ENCODE data around the gene ADH4. TPM values are rescaled to one million over a fixed set of nuclear protein-coding genes. Genes with fewer than 3 reads are reported as not detected.
"Not testable (repeated sequence)": the region's sequence is repeated elsewhere in the genome, so short reads cannot be mapped to it uniquely, and the experiment has no call there.

The ADH4 gene
- not detected in 2 replicates for total RNA-seq

DNA sequence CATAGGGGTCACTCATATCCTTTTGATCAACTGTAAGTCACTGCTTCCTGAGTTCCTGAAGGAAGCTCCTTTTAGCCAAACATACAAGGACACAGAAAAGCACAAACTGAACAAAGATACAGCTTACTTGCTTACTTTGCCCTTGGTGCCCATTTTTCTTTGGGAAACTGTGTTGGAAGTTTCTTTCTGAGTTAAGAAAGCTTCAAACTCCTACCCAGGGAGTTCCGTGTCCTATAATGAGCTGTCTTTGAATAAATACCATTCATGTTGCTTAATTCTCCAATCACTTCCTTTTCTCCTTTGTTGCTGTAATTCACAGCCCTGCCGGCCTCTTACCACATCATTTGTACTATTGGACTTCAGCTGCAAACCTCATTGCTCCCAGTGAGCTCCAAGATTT, at the start of gene ADH4:
TSS of gene ADH4 (minus strand) at position 228 of the 400 bp plus-strand sequence. CDS start at position 153, 75 bp downstream.
- no peak for DNase-seq (ENCODE audit: low read depth)
- no peak within 1 kb of the TSS for H3K4me3 ChIP-seq (ENCODE audit: low read depth, low read length)
- TF ChIP-seq, protein P1, sequence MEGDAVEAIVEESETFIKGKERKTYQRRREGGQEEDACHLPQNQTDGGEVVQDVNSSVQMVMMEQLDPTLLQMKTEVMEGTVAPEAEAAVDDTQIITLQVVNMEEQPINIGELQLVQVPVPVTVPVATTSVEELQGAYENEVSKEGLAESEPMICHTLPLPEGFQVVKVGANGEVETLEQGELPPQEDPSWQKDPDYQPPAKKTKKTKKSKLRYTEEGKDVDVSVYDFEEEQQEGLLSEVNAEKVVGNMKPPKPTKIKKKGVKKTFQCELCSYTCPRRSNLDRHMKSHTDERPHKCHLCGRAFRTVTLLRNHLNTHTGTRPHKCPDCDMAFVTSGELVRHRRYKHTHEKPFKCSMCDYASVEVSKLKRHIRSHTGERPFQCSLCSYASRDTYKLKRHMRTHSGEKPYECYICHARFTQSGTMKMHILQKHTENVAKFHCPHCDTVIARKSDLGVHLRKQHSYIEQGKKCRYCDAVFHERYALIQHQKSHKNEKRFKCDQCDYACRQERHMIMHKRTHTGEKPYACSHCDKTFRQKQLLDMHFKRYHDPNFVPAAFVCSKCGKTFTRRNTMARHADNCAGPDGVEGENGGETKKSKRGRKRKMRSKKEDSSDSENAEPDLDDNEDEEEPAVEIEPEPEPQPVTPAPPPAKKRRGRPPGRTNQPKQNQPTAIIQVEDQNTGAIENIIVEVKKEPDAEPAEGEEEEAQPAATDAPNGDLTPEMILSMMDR (conservative IDR thresholded peaks at IDR 0.05; ENCODE audit: low read depth, low read length) = no peak

DNA sequence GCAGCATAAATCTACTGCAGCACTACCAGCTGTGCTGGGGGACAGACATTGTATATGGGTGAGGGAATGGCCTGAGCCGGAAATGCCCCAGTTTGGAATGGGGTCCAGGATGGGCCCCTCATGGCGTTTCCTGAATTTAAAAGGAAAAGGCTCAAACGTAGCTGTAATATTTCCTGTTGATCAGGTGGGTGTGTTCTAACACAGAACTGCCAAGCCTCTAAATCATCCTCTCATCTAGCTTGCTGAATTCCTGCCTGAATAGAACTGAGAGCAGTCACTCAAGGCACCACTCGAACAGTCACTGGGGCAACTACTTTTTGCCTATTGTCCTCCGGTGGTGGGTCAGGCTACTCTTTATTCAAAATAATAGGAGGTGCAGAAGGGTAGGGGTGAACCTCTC, 46.2 kb upstream of the ADH4 start:
- DNase-seq (ENCODE audit: low read depth) = no peak
- TF ChIP-seq, protein P1 (conservative IDR thresholded peaks at IDR 0.05; ENCODE audit: low read depth, low read length) = no peak
- no peak overlapping the region for H3K4me3 ChIP-seq (ENCODE audit: low read depth, low read length)

DNA sequence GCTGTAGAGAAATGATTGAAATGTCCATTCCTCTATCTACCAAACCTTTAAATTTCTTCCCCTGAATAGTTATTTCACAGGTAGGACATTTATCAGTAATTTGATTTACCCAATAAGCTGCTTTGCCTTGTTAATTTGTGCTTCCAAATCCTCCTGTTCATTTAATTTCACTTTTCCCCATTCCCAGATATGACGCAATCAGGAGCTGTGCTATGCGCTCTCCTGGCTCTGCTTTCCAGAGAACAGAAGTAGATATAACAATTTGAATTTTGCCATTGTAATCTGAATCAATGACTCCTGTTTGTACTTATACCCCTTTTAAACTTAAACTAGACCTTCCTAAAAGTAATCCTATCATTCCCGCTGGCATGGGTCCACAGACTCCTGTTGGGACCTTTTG, 45.8 kb upstream of the ADH4 start:
- not testable (repeated sequence) for H3K4me3 ChIP-seq (ENCODE audit: low read depth, low read length); DNase-seq (ENCODE audit: low read depth)

DNA sequence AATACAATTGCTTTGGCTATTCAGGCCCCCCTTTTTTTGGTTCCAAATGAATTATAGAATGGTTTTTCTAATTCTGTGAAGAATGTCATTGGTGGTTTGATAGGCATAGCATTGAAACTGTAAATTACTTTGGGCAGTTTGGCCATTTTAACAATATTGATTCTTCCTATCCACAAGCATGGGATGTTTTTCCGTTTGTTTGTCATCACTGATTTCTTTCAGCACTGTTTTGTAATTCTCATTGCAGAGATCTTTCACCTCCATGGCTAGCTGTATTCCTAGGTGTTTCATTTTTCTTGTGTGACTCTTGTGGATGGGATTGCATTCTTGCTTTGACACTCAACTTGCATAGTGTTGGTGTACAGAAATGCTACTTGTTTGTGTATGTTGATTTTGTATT, 41.9 kb upstream of the ADH4 start:
- DNase-seq (ENCODE audit: low read depth) = no peak
- TF ChIP-seq, protein P1 (conservative IDR thresholded peaks at IDR 0.05; ENCODE audit: low read depth, low read length) = no peak
- H3K4me3 ChIP-seq (ENCODE audit: low read depth, low read length) = no peak overlapping the region

DNA sequence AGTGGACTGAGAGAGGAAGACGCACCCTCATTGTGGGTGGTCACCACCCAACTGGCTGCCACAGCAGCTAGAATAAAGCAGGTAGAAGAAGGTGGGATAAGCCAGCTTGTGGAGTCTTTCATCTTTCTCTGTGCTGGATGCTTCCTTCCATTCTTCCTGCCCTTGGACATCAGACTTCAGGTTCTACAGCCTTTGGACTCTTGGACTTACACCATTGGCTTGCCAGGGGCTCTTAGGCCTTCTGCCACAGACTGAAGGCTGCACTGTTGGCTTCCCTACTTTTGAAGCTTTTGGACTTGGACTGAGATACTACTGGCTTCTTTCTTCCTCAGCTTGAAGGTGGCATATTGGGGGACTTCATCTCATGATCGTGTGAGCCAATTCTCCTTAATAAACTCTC, 41.5 kb upstream of the ADH4 start:
- TF ChIP-seq, protein P1 (conservative IDR thresholded peaks at IDR 0.05; ENCODE audit: low read depth, low read length) = no peak
- no peak for DNase-seq (ENCODE audit: low read depth)
- no peak overlapping the region for H3K4me3 ChIP-seq (ENCODE audit: low read depth, low read length)

DNA sequence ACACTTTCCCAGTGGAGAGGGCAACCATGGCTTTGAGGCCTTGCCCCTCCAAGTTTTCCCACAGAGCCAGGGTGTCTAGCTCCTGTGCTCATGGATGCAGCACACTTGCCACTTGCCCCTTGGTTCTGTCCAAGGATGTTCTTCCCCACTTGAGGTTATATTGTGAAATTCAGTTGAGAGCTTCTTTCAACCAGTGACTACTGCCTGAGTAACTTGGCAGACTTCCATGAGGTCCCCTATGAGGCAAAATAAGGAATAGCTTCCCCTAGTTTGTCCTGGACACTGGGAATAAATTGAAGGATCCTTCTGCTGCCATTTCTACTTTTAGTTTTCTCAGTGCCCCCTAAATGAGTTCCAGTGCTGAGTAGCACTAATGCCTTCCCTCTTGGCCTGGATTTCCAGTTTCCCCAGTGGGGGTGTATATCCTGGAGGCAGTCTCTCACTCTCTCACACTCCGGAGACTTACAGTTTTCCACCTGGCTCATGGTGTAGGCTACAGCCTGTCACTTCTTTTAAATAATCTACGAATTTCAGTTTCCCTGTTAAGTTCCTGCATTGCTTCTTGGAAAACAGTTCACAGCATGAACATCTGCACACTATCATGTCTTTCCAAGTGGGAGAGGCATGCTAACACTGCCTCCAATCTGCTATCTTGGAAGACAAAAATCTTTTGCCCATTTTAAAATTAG, 36.4 kb upstream of the ADH4 start:
- DNase-seq (ENCODE audit: low read depth) = peak; percentile 50
- TF ChIP-seq, protein P1 (conservative IDR thresholded peaks at IDR 0.05; ENCODE audit: low read depth, low read length) = no peak
- no peak overlapping the region for H3K4me3 ChIP-seq (ENCODE audit: low read depth, low read length)

DNA sequence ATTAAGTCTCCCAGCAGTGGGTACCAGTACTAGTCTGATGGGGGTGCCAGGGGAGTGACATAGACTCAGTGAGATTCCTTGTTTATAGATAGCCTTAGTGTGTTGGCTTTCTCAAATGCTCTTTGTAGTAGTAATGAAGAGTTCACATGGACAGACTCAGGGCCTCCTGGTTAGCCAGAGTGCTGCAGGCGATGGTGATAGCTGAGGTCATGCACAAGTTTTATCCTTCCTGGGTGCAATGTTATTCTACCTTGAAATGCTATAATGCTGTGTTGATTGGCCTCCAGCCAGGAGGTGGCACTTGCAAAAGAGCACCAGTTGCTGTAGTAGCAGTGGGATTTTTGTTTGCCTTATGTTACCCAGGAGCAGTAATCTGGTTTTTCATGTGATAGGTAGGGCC, 35.5 kb upstream of the ADH4 start:
- no peak for DNase-seq (ENCODE audit: low read depth)
- no peak overlapping the region for H3K4me3 ChIP-seq (ENCODE audit: low read depth, low read length)
- TF ChIP-seq, protein P1 (conservative IDR thresholded peaks at IDR 0.05; ENCODE audit: low read depth, low read length) = peak; percentile 0
